SK-N-SH (cell line): ENCODE measurements around the gene SMIM14. TPM values are rescaled to one million over a fixed set of nuclear protein-coding genes. Genes with fewer than 3 reads are reported as not detected.

Experiments
- CTCF ChIA-PET: fragments of 300-600, 350-600 bp; formaldehyde crosslinking; extraction: SDS; loops from one replicate; lab custom pipeline; 2021; lab: Yijun Ruan, JAX
- POLR2A ChIA-PET: fragments of 350-600 bp; sonication (Branson Sonifier 250); formaldehyde crosslinking; extraction: SDS; loops from one replicate; lab custom pipeline; 2020; ENCODE audit warnings: antibody characterized with exemption, inconsistent platforms; lab: Yijun Ruan, JAX
- DNase-seq: peaks from one replicate; pipeline ENCODE4 v3.0.0; 2012
- H2AFZ ChIP-seq: fragments of 200-600 bp; sonication (generic); 2 replicates; pipeline ENCODE4 v1.8.1; 2016; ENCODE audit warnings: antibody characterized with exemption, mild to moderate bottlenecking, low read depth
- H3F3A ChIP-seq: fragments of 200-600 bp; sonication (generic); replicated peaks from 2 replicates; pipeline ENCODE3; 2016; ENCODE audit warnings: antibody characterized with exemption, mild to moderate bottlenecking; ENCODE audit not compliant: insufficient read depth
- H3K27ac ChIP-seq, 2 experiments: fragments of 200-500 bp in 1 of 2; fragments of 200-600 bp in 1 of 2; sonication (Bioruptor generic) in 1 of 2; sonication (generic), shearing (Covaris generic) in 1 of 2; 2 replicates each; pipeline versions ENCODE4 v1.5.1 to v1.6.1; 2014 to 2016; ENCODE audit warnings: low read depth in 2 of 2, inconsistent platforms in 1 of 2, low read length in 1 of 2, mild to moderate bottlenecking in 1 of 2, mixed read lengths in 1 of 2
- H3K27me3 ChIP-seq: fragments of 200-600 bp; sonication (generic), shearing (Covaris generic); 2 replicates; pipeline ENCODE4 v1.6.1; 2016; ENCODE audit warnings: mixed run types; ENCODE audit not compliant: insufficient read depth
- H3K36me3 ChIP-seq, 2 experiments: fragments of 200-500 bp in 1 of 2; fragments of 200-600 bp in 1 of 2; sonication (Bioruptor generic) in 1 of 2; sonication (generic) in 1 of 2; replicated peaks in 1 of 2; 2 replicates each; pipeline versions ENCODE3 to v1.5.1; 2014 to 2016; ENCODE audit warnings: low read length in 1 of 2, mild to moderate bottlenecking in 1 of 2; ENCODE audit not compliant: insufficient read depth in 2 of 2, control insufficient read depth in 1 of 2
- H3K4me1 ChIP-seq, 2 experiments: fragments of 200-500 bp in 1 of 2; fragments of 200-600 bp in 1 of 2; sonication (Bioruptor generic) in 1 of 2; sonication (generic), shearing (Covaris generic) in 1 of 2; 2 replicates each; pipeline versions ENCODE4 v1.5.1 to v1.6.1; 2014 to 2016; ENCODE audit warnings: low read depth in 1 of 2, low read length in 1 of 2, mixed run types in 1 of 2; ENCODE audit not compliant: insufficient read depth in 2 of 2, control insufficient read depth in 1 of 2
- H3K4me2 ChIP-seq: fragments of 200-600 bp; sonication (generic), shearing (Covaris generic); 2 replicates; pipeline ENCODE4 v1.6.1; 2017; ENCODE audit warnings: mixed run types
- H3K4me3 ChIP-seq, 2 experiments: fragments of 200-500 bp in 1 of 2; fragments of 200-600 bp in 1 of 2; sonication (Bioruptor generic) in 1 of 2; sonication (generic), shearing (Covaris generic) in 1 of 2; 2 replicates each; pipeline versions ENCODE4 v1.5.1 to v1.8.1; 2014 to 2016; ENCODE audit warnings: low read depth in 2 of 2, inconsistent platforms in 1 of 2, low read length in 1 of 2, mild to moderate bottlenecking in 1 of 2, mixed read lengths in 1 of 2, moderate library complexity in 1 of 2
- H3K79me2 ChIP-seq: fragments of 200-600 bp; sonication (generic); 2 replicates; pipeline ENCODE4 v1.8.1; 2017; ENCODE audit warnings: mild to moderate bottlenecking; ENCODE audit not compliant: insufficient read depth
- H3K9ac ChIP-seq: fragments of 200-600 bp; sonication (generic); 2 replicates; pipeline ENCODE4 v1.6.1; 2017; ENCODE audit warnings: mixed run types
- H3K9me2 ChIP-seq: fragments of 200-600 bp; sonication (generic); 2 replicates; pipeline ENCODE4 v1.6.1; 2017; ENCODE audit warnings: mixed run types
- H3K9me3 ChIP-seq: fragments of 200-600 bp; sonication (generic); 2 replicates; pipeline ENCODE4 v1.6.1; 2017; ENCODE audit warnings: mixed run types, mild to moderate bottlenecking, moderate library complexity
- H4K20me1 ChIP-seq: fragments of 200-600 bp; sonication (generic); 2 replicates; pipeline ENCODE4 v1.6.1; 2017; ENCODE audit warnings: mild to moderate bottlenecking, mixed run types; ENCODE audit not compliant: insufficient read depth
- EP300 ChIP-seq, 2 experiments: IDR thresholded peaks; 2 replicates each; pipeline versions ENCODE4 v1.4.0 to v1.6.1; 2012; ENCODE audit warnings: borderline replicate concordance in 1 of 2, low read depth in 1 of 2, low read length in 1 of 2
- FOSL2 ChIP-seq: IDR thresholded peaks from 2 replicates; pipeline ENCODE4 v1.4.0; 2012; ENCODE audit warnings: low read depth, mild to moderate bottlenecking, moderate library complexity, borderline replicate concordance
- FOXM1 ChIP-seq: IDR thresholded peaks from 2 replicates; pipeline ENCODE4 v1.4.0; 2012; ENCODE audit warnings: low read depth, mild to moderate bottlenecking
- GABPA ChIP-seq: IDR thresholded peaks from 2 replicates; pipeline ENCODE4 v1.4.0; 2012; ENCODE audit warnings: low read depth, mild to moderate bottlenecking
- MXI1 ChIP-seq: IDR thresholded peaks from 2 replicates; pipeline ENCODE4 v1.6.1; 2012; ENCODE audit warnings: mild to moderate bottlenecking, low read depth, low read length, improper control_type of control experiment
- NRF1 ChIP-seq: IDR thresholded peaks from 2 replicates; pipeline ENCODE4 v1.6.1; 2012; ENCODE audit warnings: low read depth, mild to moderate bottlenecking, low read length
- POLR2AphosphoS5 ChIP-seq: IDR thresholded peaks from 2 replicates; pipeline ENCODE4 v1.6.1; 2012; ENCODE audit warnings: low read depth, low read length
- RAD21 ChIP-seq: IDR thresholded peaks from 2 replicates; pipeline ENCODE4 v1.6.1; 2012; ENCODE audit warnings: mild to moderate bottlenecking, low read length
- SIN3A ChIP-seq: IDR thresholded peaks from 2 replicates; pipeline ENCODE4 v1.6.1; 2012; ENCODE audit warnings: low read depth, mild to moderate bottlenecking, low read length, moderate library complexity, borderline replicate concordance
- TAF1 ChIP-seq: IDR thresholded peaks from 2 replicates; pipeline ENCODE4 v1.6.1; 2012; ENCODE audit warnings: low read depth, mild to moderate bottlenecking, low read length, moderate library complexity, borderline replicate concordance
- ZBTB33 ChIP-seq: IDR thresholded peaks from 2 replicates; pipeline ENCODE4 v1.4.0; 2012; ENCODE audit warnings: low read depth, borderline replicate concordance
- WGBS: methylation state at CpG from one replicate; pipeline ENCODE4 v1.1.6; 2017; ENCODE audit warnings: low lambda C conversion rate; 5-methylcytosine and 5-hydroxymethylcytosine counted together
- polyA plus RNA-seq, 3 experiments: library from polyadenylated mRNA; depleted of rRNA; stranded (reverse); fragments of >200 nt; gene quantifications; 2 replicates each; pipeline ENCODE4 v1.2.3, GENCODE V29; 2012
- TF ChIP-seq, protein P1 (sequence below): fragments of 150-350 bp; IDR thresholded peaks from 2 replicates; pipeline ENCODE4 v1.6.1; 2017; ENCODE audit warnings: antibody characterized with exemption, low read length, low read depth, borderline replicate concordance
- TF ChIP-seq, protein P2 (sequence below): fragments of 200-600 bp; sonication (generic); IDR thresholded peaks from 2 replicates; pipeline ENCODE4 v1.6.1; 2017; ENCODE audit warnings: antibody characterized with exemption, mild to moderate bottlenecking, moderate library complexity

SMIM14 gene
- polyA plus RNA-seq, 1 of the 3 experiments (the other 2 are of a cell fraction): 12.6 TPM

DNA sequence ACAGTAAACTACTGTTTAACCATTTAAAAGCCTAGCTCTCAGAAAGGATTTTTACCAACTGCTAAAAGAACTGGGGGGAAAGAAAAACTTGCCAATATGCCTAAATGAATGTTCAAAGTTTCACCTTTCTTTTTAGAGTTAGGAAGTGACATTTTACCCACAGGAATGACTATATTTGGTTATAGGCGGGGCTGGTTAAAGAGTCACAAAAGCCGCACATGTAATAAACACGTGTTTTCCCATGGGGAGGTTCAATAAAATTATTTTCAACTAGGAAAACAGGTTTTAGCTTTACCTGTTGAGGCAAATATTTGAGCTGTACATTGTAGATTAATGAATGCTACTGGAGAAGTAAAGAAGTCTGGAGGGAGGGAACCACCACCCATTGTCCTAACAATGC, 69.9 kb downstream of the SMIM14 start:
- Histone ChIP-seq H4K20me1 (no peaks in the 10 kb centered on the region), H3K9ac (no peak overlapping the region), H3K4me1 (no peaks in the 10 kb centered on the region), H3K79me2 (no peaks in the 10 kb centered on the region), H3K4me2 (no peak overlapping the region), H3F3A (peaks cover 23% of the 10 kb centered on the region), H3K36me3 (peaks cover 0 to 12% of the 10 kb centered on the region in 2 experiments), H3K27me3 (no peaks in the 10 kb centered on the region), H3K9me3 (no peaks in the 10 kb centered on the region), H2AFZ (no peak overlapping the region), H3K27ac (no peak overlapping the region), H3K4me3 (no peak overlapping the region), H3K9me2 (no peaks in the 10 kb centered on the region)
- 76% methylated on average over 3 of the region's 3 CpGs for WGBS
- TF ChIP-seq, protein P1, sequence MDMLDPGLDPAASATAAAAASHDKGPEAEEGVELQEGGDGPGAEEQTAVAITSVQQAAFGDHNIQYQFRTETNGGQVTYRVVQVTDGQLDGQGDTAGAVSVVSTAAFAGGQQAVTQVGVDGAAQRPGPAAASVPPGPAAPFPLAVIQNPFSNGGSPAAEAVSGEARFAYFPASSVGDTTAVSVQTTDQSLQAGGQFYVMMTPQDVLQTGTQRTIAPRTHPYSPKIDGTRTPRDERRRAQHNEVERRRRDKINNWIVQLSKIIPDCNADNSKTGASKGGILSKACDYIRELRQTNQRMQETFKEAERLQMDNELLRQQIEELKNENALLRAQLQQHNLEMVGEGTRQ: no peak
- TF ChIP-seq EP300 (IDR thresholded peaks at IDR 0.05; ENCODE audit: borderline replicate concordance in 1 of 2, low read depth in 1 of 2, low read length in 1 of 2) (no peak), FOSL2 (no peak), GABPA (no peak), NRF1 (no peak), ZBTB33 (no peak), TAF1 (no peak), MXI1 (no peak), POLR2AphosphoS5 (no peak), SIN3A (no peak), RAD21 (no peak), FOXM1 (no peak)
- TF ChIP-seq, protein P2, sequence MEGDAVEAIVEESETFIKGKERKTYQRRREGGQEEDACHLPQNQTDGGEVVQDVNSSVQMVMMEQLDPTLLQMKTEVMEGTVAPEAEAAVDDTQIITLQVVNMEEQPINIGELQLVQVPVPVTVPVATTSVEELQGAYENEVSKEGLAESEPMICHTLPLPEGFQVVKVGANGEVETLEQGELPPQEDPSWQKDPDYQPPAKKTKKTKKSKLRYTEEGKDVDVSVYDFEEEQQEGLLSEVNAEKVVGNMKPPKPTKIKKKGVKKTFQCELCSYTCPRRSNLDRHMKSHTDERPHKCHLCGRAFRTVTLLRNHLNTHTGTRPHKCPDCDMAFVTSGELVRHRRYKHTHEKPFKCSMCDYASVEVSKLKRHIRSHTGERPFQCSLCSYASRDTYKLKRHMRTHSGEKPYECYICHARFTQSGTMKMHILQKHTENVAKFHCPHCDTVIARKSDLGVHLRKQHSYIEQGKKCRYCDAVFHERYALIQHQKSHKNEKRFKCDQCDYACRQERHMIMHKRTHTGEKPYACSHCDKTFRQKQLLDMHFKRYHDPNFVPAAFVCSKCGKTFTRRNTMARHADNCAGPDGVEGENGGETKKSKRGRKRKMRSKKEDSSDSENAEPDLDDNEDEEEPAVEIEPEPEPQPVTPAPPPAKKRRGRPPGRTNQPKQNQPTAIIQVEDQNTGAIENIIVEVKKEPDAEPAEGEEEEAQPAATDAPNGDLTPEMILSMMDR: no peak
- CTCF ChIA-PET: interaction anchor here (0.6 to 1.1 kb wide), 2 partner anchors 10 to 16 kb away, joined by 3 read pairs; no protein-coding TSS in a partner anchor
- POLR2A ChIA-PET: interaction anchor here (1.0 kb wide), 1 partner anchor 9 kb away, joined by 3 read pairs; no protein-coding TSS in a partner anchor
- no peak for DNase-seq
